ENCODE data around the gene TCP11L2.

DNA sequence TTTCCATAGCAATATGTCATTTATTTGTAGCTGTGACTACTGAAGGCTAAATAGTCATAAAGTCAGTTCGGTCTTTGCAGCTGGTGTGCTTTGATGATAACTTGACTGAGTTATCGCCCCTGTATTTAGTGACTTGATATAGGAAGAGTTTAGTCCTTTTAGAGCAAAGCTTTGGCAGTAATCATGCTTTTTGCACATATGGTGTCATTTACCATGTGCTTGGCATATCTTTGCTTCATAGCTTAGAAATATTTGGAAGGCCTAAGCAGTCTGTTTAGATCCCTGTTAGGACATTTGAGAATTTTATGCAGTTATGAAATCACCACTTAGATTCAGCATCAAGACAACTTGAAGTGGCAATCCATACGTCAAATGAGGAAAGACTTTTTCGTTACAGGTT lies 86.6 kb downstream of the TCP11L2 start:
- TF ChIP-seq POLR2A (IDR thresholded peaks at IDR 0.05; ENCODE audit: low read length) (no peak), GATA1 (IDR thresholded peaks at IDR 0.05; ENCODE audit: low read depth, low read length) (no peak)
